HepG2 (cell line): ENCODE results near the gene HNRNPAB. TPM values are rescaled to one million over a fixed set of nuclear protein-coding genes. Genes with fewer than 3 reads are reported as not detected.

Experiments used
- ATF5 ChIP-seq: sonication (generic); formaldehyde crosslinking; IDR thresholded peaks from 2 replicates; pipeline ENCODE4 v1.4.0; 2020; ENCODE audit warnings: mild to moderate bottlenecking, low read depth, missing genetic modification reagents
- ATF7 ChIP-seq, 2 experiments: fragments of 450-650 bp in 1 of 2; sonication (generic) in 1 of 2; formaldehyde crosslinking in 1 of 2; IDR thresholded peaks; 2 replicates each; pipeline versions ENCODE4 v1.4.0 to v1.6.1; 2016 to 2020; ENCODE audit warnings: antibody characterized with exemption in 1 of 2, mild to moderate bottlenecking in 1 of 2, missing genetic modification reagents in 1 of 2
- CBX5 ChIP-seq: sonication (generic); formaldehyde crosslinking; IDR thresholded peaks from 2 replicates; pipeline ENCODE4 v1.4.0; 2020; ENCODE audit warnings: missing genetic modification reagents, borderline replicate concordance
- CHCHD3 ChIP-seq: sonication (generic); formaldehyde crosslinking; IDR thresholded peaks from 2 replicates; pipeline ENCODE4 v1.8.0; 2022; ENCODE audit warnings: mild to moderate bottlenecking, missing genetic modification reagents, moderate library complexity
- FOXJ3 ChIP-seq: sonication (generic); formaldehyde crosslinking; IDR thresholded peaks from 2 replicates; pipeline ENCODE4 v1.4.0; 2020; ENCODE audit warnings: missing genetic modification reagents, mild to moderate bottlenecking, borderline replicate concordance
- FOXK2 ChIP-seq: fragments of 450-650 bp; IDR thresholded peaks from 2 replicates; pipeline ENCODE4 v1.6.1; 2016
- HDAC2 ChIP-seq: sonication (generic); formaldehyde crosslinking; IDR thresholded peaks from 2 replicates; pipeline ENCODE4 v1.4.0; 2020; ENCODE audit warnings: missing genetic modification reagents
- HNRNPL ChIP-seq: fragments of 200-400 bp; formaldehyde crosslinking; IDR thresholded peaks from 2 replicates; pipeline ENCODE4 v1.6.1; 2017; ENCODE audit warnings: mild to moderate bottlenecking, low read depth, low read length
- KLF9 ChIP-seq: IDR thresholded peaks from 2 replicates; pipeline ENCODE4 v1.6.1; 2016; ENCODE audit warnings: low read depth
- MBNL3 ChIP-seq: fragments of 250-450 bp; sonication (Bioruptor Pico); conservative IDR thresholded peaks from 2 replicates; pipeline ENCODE4 v1.8.0; 2022; ENCODE audit warnings: mild to moderate bottlenecking, inconsistent platforms
- NCOA2 ChIP-seq: sonication (generic); formaldehyde crosslinking; IDR thresholded peaks from 2 replicates; pipeline ENCODE4 v1.8.0; 2022; ENCODE audit warnings: inconsistent platforms
- ONECUT2 ChIP-seq: sonication (generic); formaldehyde crosslinking; IDR thresholded peaks from 2 replicates; pipeline ENCODE4 v1.4.0; 2020; ENCODE audit warnings: missing genetic modification reagents
- RELA ChIP-seq: sonication (generic); formaldehyde crosslinking; IDR thresholded peaks from 2 replicates; pipeline ENCODE4 v1.4.0; 2020; ENCODE audit warnings: missing genetic modification reagents
- RORA ChIP-seq: sonication (generic); formaldehyde crosslinking; IDR thresholded peaks from 2 replicates; pipeline ENCODE4 v1.5.0; 2020; ENCODE audit warnings: mild to moderate bottlenecking, missing genetic modification reagents, moderate library complexity
- SALL2 ChIP-seq: sonication (generic); formaldehyde crosslinking; IDR thresholded peaks from 2 replicates; pipeline ENCODE4 v1.8.1; 2023; ENCODE audit warnings: mild to moderate bottlenecking, missing genetic modification reagents, inconsistent platforms
- TBX2 ChIP-seq: sonication (generic); formaldehyde crosslinking; IDR thresholded peaks from 2 replicates; pipeline ENCODE4 v1.5.0; 2020; ENCODE audit warnings: missing genetic modification reagents, mild to moderate bottlenecking, borderline replicate concordance
- THAP11 ChIP-seq: IDR thresholded peaks from 2 replicates; pipeline ENCODE4 v1.6.1; 2016; ENCODE audit warnings: missing biosample characterization, missing genetic modification reagents
- ZBTB21 ChIP-seq: sonication (generic); formaldehyde crosslinking; IDR thresholded peaks from 2 replicates; pipeline ENCODE4 v1.4.0; 2020; ENCODE audit warnings: missing genetic modification reagents
- ZNF24 ChIP-seq: fragments of 450-650 bp; IDR thresholded peaks from 2 replicates; pipeline ENCODE4 v1.6.1; 2017; ENCODE audit warnings: antibody characterized with exemption, mild to moderate bottlenecking
- ZNF367 ChIP-seq: sonication (generic); formaldehyde crosslinking; IDR thresholded peaks from 2 replicates; pipeline ENCODE4 v1.4.0; 2020; ENCODE audit warnings: missing genetic modification reagents, borderline replicate concordance
- ZNF460 ChIP-seq: sonication (generic); formaldehyde crosslinking; IDR thresholded peaks from 2 replicates; pipeline ENCODE4 v1.5.1; 2020; ENCODE audit warnings: missing genetic modification reagents, mild to moderate bottlenecking, borderline replicate concordance
- ZNF468 ChIP-seq: sonication (generic); formaldehyde crosslinking; IDR thresholded peaks from 2 replicates; pipeline ENCODE4 v1.8.0; 2022; ENCODE audit warnings: mild to moderate bottlenecking, moderate library complexity, missing genetic modification reagents
- ZNF496 ChIP-seq: sonication (generic); formaldehyde crosslinking; IDR thresholded peaks from 2 replicates; pipeline ENCODE4 v1.8.1; 2023; ENCODE audit warnings: mild to moderate bottlenecking, moderate library complexity, missing genetic modification reagents; ENCODE audit not compliant: insufficient replicate concordance
- ZNF512 ChIP-seq: sonication (generic); formaldehyde crosslinking; IDR thresholded peaks from 2 replicates; pipeline ENCODE4 v1.4.0; 2020; ENCODE audit warnings: mild to moderate bottlenecking, missing genetic modification reagents
- ZNF598 ChIP-seq: sonication (generic); formaldehyde crosslinking; IDR thresholded peaks from 2 replicates; pipeline ENCODE4 v1.5.1; 2020; ENCODE audit warnings: mild to moderate bottlenecking, missing genetic modification reagents, borderline replicate concordance
- ZNF788 ChIP-seq: sonication (generic); formaldehyde crosslinking; IDR thresholded peaks from 2 replicates; pipeline ENCODE4 v1.5.0; 2020; ENCODE audit warnings: mild to moderate bottlenecking, missing genetic modification reagents, borderline replicate concordance
- ZNF83 ChIP-seq: sonication (generic); formaldehyde crosslinking; IDR thresholded peaks from 2 replicates; pipeline ENCODE4 v1.4.0; 2020; ENCODE audit warnings: missing genetic modification reagents, mild to moderate bottlenecking, borderline replicate concordance
- polyA plus RNA-seq, 8 experiments: library from polyadenylated mRNA; depleted of rRNA in 3 of 8; stranded (reverse) in 7 of 8; unstranded in 1 of 8; fragments of >200 nt; fragmentation: Illumina TruSeq in 4 of 8; extraction: Trizol in 4 of 8; gene quantifications; 2 replicates each; pipeline versions ENCODE4 v1.2.1 to v1.2.3, GENCODE V29; 2011 to 2016; ENCODE audit warnings: low read depth in 4 of 8, missing spikeins in 1 of 8, mixed read lengths in 1 of 8; ENCODE audit not compliant: insufficient read depth in 1 of 8
- total RNA-seq, 5 experiments: library from RNA; depleted of rRNA; stranded (reverse); fragments of >200 nt; fragmentation: Illumina TruSeq; extraction: Trizol; gene quantifications; 2 replicates each; pipeline ENCODE4 v1.2.3, GENCODE V29; 2016; ENCODE audit warnings: low read depth in 1 of 5
- TF ChIP-seq, protein P1 (sequence below): sonication (generic); formaldehyde crosslinking; IDR thresholded peaks from 2 replicates; pipeline ENCODE4 v1.4.0; 2020; ENCODE audit warnings: missing genetic modification reagents, borderline replicate concordance

Gene HNRNPAB
- total and polyA plus RNA-seq, 2 of the 13 experiments (the other 11 are each of a cell fraction or from before 2014, with no cell fraction given): 62.6 to 111 TPM

DNA sequence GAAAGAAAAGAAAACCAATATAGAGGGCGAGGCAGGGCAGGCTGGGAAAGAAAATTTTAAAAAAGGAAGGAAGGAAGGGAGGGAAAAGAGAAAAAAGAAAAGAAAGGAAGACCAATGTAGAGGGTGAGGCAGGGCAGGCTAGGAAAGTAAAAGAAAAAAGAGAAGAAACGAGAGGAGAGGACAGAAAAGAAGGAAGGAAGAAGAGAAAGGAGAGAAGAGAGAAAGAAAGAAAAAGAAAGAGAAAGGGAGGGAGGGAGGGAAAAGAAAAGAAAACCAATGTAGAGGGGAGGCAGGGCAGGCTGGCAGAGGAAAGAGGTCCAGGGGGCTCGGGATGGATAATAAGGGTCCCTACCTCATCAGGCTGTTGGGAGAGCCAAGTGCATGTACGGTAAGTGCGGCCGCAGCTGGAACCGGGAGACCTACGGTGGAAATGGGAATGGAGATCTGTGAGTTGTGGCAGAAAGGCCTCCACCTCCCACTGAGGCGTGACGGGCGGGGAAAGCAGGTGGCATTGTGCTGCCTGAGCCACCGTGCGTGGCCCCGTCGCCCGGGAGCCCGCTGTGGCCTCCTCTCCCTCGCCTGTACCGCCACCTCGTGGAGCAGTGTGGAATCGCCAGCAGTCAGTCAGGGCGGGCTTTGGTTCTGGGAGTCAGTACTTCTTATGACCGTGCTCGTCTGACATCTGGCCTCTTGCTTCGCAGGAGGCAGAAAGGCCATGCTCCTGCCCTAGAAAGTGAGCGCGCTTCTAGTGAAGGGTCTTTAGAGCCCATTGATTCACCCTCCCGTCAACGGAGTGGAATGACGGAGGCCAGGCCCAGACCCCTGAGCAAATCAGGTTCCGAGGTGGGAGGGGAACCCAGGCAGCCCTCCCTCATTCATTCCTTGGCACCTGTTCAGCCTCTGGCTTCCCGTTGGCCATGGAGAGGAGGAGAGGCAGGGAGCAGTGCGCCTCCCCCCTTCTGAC is 40.3 kb upstream of the HNRNPAB start (continued):
- TF ChIP-seq ZNF598 (CRISPR knock-in tag) (0 out of 2 replicates have a peak, but pooled peaks have one; percentile 29), ZNF468 (CRISPR knock-in tag) (no peak), TBX2 (peak; percentile 25; the same call in 1 of the 2 replicates), NCOA2 (CRISPR knock-in tag) (0 out of 2 replicates have a peak, but pooled peaks have one; percentile 17), ONECUT2 (CRISPR knock-in tag) (no peak), ZNF496 (no peak), THAP11 (0 out of 2 replicates have a peak, but pooled peaks have one; percentile 24), ATF5 (CRISPR knock-in tag) (no peak), CHCHD3 (CRISPR knock-in tag) (no peak), ZNF512 (CRISPR knock-in tag) (peak; percentile 85; the same call in 1 of the 2 replicates), ZNF24 (no peak), ZNF367 (CRISPR knock-in tag) (no peak), MBNL3 (no peak), ZBTB21 (CRISPR knock-in tag) (no peak), ATF7 (IDR thresholded peaks at IDR 0.05) (no peak), ATF7 (CRISPR knock-in tag; IDR thresholded peaks at IDR 0.05) (no peak), RORA (CRISPR knock-in tag) (no peak), RELA (CRISPR knock-in tag) (no peak), CBX5 (CRISPR knock-in tag) (no peak), KLF9 (CRISPR knock-in tag) (no peak), FOXK2 (no peak), ZNF788 (peak; percentile 53; the same call in 1 of the 2 replicates), ZNF460 (no peak), ZNF83 (no peak), SALL2 (CRISPR knock-in tag) (no peak), FOXJ3 (no peak), HDAC2 (CRISPR knock-in tag) (no peak), HNRNPL (0 out of 2 replicates have a peak, but pooled peaks have one; percentile 60)
- TF ChIP-seq, protein P1, sequence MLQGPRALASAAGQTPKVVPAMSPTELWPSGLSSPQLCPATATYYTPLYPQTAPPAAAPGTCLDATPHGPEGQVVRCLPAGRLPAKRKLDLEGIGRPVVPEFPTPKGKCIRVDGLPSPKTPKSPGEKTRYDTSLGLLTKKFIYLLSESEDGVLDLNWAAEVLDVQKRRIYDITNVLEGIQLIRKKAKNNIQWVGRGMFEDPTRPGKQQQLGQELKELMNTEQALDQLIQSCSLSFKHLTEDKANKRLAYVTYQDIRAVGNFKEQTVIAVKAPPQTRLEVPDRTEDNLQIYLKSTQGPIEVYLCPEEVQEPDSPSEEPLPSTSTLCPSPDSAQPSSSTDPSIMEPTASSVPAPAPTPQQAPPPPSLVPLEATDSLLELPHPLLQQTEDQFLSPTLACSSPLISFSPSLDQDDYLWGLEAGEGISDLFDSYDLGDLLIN (CRISPR knock-in tag): no peak
